Measurements from ENCODE around the gene OR2J1.
"Not testable (repeated sequence)": the region's sequence is repeated elsewhere in the genome, so short reads cannot be mapped to it uniquely, and the experiment has no call there.

Gene OR2J1

DNA sequence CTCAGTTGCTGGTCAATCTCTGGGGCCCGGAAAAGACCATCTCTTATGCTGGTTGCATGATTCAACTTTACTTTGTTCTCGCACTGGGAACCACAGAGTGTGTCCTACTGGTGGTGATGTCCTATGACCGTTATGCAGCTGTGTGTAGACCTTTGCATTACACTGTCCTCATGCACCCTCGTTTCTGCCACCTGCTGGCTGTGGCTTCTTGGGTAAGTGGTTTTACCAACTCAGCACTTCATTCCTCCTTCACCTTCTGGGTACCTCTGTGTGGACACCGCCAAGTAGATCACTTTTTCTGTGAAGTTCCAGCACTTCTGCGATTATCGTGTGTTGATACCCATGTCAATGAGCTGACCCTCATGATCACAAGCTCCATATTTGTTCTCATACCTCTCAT is 12.8 kb downstream of the OR2J1 start:
- Histone ChIP-seq H3K27ac (ENCODE audit: insufficient read depth, low read depth, low read length, poor library complexity, severe bottlenecking) (no peak overlapping the region), H3K4me3 (ENCODE audit: insufficient read depth, low read depth, low read length) (no peak overlapping the region), H3K4me1 (ENCODE audit: control insufficient read depth, insufficient read depth, low read length) (no peaks in the 10 kb centered on the region), H3K36me3 (ENCODE audit: control insufficient read depth, insufficient read depth, low read length) (no peaks in the 10 kb centered on the region), H3K9me3 (ENCODE audit: control insufficient read depth, low read length) (no peaks in the 10 kb centered on the region), H3K27me3 (ENCODE audit: control insufficient read depth, insufficient read depth, low read length, poor library complexity, severe bottlenecking) (no peaks in the 10 kb centered on the region)
- 86 to 89% methylated on average over 7 of the region's 7 CpGs for WGBS, 2 experiments

DNA sequence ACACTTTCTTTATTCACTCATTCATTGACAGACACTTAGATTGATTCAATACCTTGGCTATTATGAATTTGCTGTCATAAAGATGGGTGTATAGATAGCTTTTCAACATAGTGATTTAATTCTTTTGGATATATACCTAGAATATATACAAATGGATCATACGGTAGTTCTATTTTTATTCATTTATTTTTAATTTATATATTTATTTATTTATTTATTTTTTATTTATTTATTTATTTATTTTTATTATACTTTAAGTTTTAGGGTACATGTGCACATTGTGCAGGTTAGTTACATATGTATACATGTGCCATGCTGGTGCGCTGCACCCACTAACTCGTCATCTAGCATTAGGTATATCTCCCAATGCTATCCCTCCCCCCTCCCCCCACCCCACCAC is 15.7 kb downstream of the OR2J1 start:
- H3K4me3 ChIP-seq (ENCODE audit: insufficient read depth, low read depth, low read length); H3K36me3 ChIP-seq (ENCODE audit: control insufficient read depth, insufficient read depth, low read length); H3K27ac ChIP-seq (ENCODE audit: insufficient read depth, low read depth, low read length, poor library complexity, severe bottlenecking); H3K9me3 ChIP-seq (ENCODE audit: control insufficient read depth, low read length); H3K4me1 ChIP-seq (ENCODE audit: control insufficient read depth, insufficient read depth, low read length); H3K27me3 ChIP-seq (ENCODE audit: control insufficient read depth, insufficient read depth, low read length, poor library complexity, severe bottlenecking): not testable (repeated sequence)
- WGBS, 2 experiments, result no CpG with 5 or more reads among the region's 3 CpGs

DNA sequence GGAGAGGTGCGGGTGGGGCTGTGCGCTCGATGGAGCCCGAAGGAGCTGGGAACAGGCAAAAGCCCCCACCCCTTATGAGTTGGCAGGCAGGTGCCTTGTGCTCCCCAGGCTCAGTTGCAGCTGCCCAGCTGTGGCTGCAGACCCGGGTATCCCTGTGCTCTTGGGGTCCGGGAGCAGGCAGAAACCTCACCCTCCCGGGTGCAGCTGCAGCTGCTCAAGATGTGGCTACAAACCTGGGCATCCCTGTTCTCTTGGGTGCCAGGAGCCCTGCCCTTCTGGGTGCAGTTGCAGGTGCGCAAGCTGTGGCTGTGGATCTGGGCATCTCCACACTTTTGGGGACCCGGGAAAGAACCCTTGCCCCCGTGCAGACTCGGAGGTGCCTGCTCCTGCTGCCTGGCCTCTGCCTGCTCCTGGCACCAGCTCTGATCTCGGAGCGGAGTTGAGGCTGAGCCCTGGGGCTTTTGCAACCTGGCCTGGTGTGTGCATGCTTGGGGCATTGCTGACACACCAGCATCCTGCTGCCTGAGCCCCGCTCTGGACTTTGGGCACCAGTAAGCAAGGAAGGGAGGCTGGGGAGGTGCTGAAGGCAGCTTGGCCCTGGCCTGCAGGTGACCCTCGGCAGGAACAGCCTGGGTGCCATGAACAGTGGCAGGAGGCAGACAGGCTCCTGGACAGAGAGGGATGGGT is 30.2 kb downstream of the OR2J1 start:
- 87% methylated on average over 15 of the region's 15 CpGs for WGBS, 2 experiments

DNA sequence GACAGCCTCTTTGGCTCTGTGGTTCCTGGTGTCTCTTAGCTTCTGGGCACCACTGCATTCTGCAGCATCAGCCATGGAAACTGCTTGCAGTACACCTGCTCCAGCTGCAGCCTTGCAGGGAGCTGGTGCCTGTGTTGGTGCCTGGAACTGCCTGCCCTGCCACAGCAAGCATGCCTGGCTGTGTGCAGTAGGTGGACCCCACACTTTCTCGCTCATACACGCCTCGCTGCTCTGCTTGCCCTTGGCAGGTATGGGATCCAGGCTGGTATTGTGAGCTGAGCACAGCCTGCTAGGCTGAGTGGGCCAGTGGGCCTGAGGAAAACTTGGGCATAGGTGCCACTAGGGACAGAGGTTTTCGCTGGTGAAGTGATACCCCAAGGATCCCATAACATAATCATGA is 31.4 kb downstream of the OR2J1 start:
- 95 to 96% methylated on average over 4 of the region's 4 CpGs for WGBS, 2 experiments
- no peaks in the 10 kb centered on the region for H3K9me3 ChIP-seq (ENCODE audit: control insufficient read depth, low read length)
- H3K4me3 ChIP-seq (ENCODE audit: insufficient read depth, low read depth, low read length), result no peak overlapping the region
- no peak overlapping the region for H3K27ac ChIP-seq (ENCODE audit: insufficient read depth, low read depth, low read length, poor library complexity, severe bottlenecking)
- H3K36me3 ChIP-seq (ENCODE audit: control insufficient read depth, insufficient read depth, low read length), result no peaks in the 10 kb centered on the region
- H3K27me3 ChIP-seq (ENCODE audit: control insufficient read depth, insufficient read depth, low read length, poor library complexity, severe bottlenecking), result no peaks in the 10 kb centered on the region
- no peaks in the 10 kb centered on the region for H3K4me1 ChIP-seq (ENCODE audit: control insufficient read depth, insufficient read depth, low read length)

More for the DNA sequence above, 30.2 kb downstream of the OR2J1 start:
- H3K4me3 ChIP-seq (ENCODE audit: insufficient read depth, low read depth, low read length), result no peak overlapping the region
- no peaks in the 10 kb centered on the region for H3K9me3 ChIP-seq (ENCODE audit: control insufficient read depth, low read length)
- no peak overlapping the region for H3K27ac ChIP-seq (ENCODE audit: insufficient read depth, low read depth, low read length, poor library complexity, severe bottlenecking)
- no peaks in the 10 kb centered on the region for H3K36me3 ChIP-seq (ENCODE audit: control insufficient read depth, insufficient read depth, low read length)
- no peaks in the 10 kb centered on the region for H3K27me3 ChIP-seq (ENCODE audit: control insufficient read depth, insufficient read depth, low read length, poor library complexity, severe bottlenecking)
- no peaks in the 10 kb centered on the region for H3K4me1 ChIP-seq (ENCODE audit: control insufficient read depth, insufficient read depth, low read length)

DNA sequence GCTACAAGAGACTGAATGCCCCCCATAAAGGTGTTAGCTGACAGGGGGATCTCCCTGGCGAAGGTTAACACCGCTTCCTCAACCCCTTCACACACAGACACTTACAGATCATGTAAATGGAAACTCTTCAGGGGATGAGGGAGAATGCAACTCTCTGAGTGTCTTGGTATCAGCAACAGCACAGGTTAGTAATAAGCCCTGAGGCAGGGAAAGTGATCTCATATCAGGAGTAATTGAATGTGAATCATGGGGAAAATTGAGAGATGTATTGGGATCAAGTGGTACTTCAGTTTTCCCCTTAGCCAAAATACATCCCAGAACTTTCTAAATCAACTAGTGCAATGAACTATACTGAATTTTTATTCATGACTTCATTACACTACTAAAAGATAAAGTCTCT is 32.4 kb downstream of the OR2J1 start:
- no peaks in the 10 kb centered on the region for H3K4me1 ChIP-seq (ENCODE audit: control insufficient read depth, insufficient read depth, low read length)
- no peaks in the 10 kb centered on the region for H3K27me3 ChIP-seq (ENCODE audit: control insufficient read depth, insufficient read depth, low read length, poor library complexity, severe bottlenecking)
- H3K9me3 ChIP-seq (ENCODE audit: control insufficient read depth, low read length), result no peaks in the 10 kb centered on the region
- no peak overlapping the region for H3K27ac ChIP-seq (ENCODE audit: insufficient read depth, low read depth, low read length, poor library complexity, severe bottlenecking)
- no peaks in the 10 kb centered on the region for H3K36me3 ChIP-seq (ENCODE audit: control insufficient read depth, insufficient read depth, low read length)
- no peak overlapping the region for H3K4me3 ChIP-seq (ENCODE audit: insufficient read depth, low read depth, low read length)
- 80 to 94% methylated on average over 1 to 2 of the region's 2 CpGs for WGBS, 2 experiments

DNA sequence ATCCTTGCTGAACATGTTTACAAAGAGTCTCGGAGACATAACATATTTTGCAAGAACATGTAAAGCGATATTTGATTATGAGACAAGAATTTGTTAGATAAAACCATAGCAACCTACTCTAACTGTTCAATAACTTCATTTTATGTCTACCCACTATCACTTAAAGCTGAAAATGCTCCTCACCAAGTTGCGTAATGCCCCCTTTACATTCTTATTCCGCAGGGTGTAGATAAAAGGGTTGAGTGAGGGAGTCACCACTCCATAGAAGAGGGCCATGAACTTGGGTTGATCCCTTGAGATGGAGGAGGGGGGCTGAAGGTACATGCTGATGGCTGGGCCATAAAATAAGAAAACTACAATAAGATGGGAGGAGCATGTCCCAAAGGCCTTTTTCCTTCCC is 38.4 kb downstream of the OR2J1 start:
- Histone ChIP-seq H3K27ac (ENCODE audit: insufficient read depth, low read depth, low read length, poor library complexity, severe bottlenecking) (no peak overlapping the region), H3K4me3 (ENCODE audit: insufficient read depth, low read depth, low read length) (no peak overlapping the region), H3K36me3 (ENCODE audit: control insufficient read depth, insufficient read depth, low read length) (no peaks in the 10 kb centered on the region), H3K9me3 (ENCODE audit: control insufficient read depth, low read length) (no peaks in the 10 kb centered on the region), H3K4me1 (ENCODE audit: control insufficient read depth, insufficient read depth, low read length) (no peaks in the 10 kb centered on the region), H3K27me3 (ENCODE audit: control insufficient read depth, insufficient read depth, low read length, poor library complexity, severe bottlenecking) (no peaks in the 10 kb centered on the region)
- 80 to 96% methylated on average over 2 to 4 of the region's 4 CpGs for WGBS, 2 experiments

DNA sequence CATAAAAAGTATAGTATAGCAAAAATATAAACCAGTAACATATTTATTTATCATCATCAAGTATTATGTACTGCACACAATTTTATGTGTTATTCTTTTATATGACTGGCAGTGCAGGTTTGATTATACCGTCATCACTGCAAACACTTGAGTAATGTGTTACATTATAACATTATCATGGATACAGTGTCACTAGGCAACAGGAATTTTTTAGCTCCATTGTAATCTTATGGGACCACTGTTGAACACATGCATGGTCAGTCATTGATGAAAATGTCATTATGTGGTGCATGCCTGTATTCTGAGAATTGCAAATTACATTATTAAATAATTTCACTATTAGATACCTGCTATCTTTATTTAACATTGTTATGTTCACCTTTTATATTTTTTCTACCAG is 42.3 kb downstream of the OR2J1 start:
- Histone ChIP-seq H3K27me3 (ENCODE audit: control insufficient read depth, insufficient read depth, low read length, poor library complexity, severe bottlenecking) (no peaks in the 10 kb centered on the region), H3K4me3 (ENCODE audit: insufficient read depth, low read depth, low read length) (no peak overlapping the region), H3K36me3 (ENCODE audit: control insufficient read depth, insufficient read depth, low read length) (no peaks in the 10 kb centered on the region), H3K9me3 (ENCODE audit: control insufficient read depth, low read length) (no peaks in the 10 kb centered on the region), H3K27ac (ENCODE audit: insufficient read depth, low read depth, low read length, poor library complexity, severe bottlenecking) (no peak overlapping the region), H3K4me1 (ENCODE audit: control insufficient read depth, insufficient read depth, low read length) (no peaks in the 10 kb centered on the region)
- no CpG with 5 or more reads among the region's 1 CpG for WGBS, 2 experiments

DNA sequence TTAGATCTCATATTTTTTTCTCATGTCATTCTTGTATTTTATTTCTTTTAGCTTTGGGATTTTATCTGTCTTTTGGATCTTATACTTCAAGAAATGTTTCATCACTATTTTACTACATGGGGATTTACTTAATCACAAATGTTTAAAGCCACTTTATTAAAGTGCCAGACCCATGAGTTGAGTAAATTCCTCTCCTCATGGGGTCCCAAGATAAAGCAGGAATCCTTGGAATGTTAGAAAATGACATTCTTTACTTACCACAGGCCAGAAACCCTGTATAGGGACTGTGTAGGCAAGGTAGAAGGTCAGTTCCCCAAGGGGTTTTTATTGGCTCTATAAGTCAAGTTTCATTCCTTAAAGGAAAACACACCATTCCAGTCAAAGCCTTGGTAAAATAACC is 43.0 kb downstream of the OR2J1 start:
- no peaks in the 10 kb centered on the region for H3K4me1 ChIP-seq (ENCODE audit: control insufficient read depth, insufficient read depth, low read length)
- no peak overlapping the region for H3K4me3 ChIP-seq (ENCODE audit: insufficient read depth, low read depth, low read length)
- H3K36me3 ChIP-seq (ENCODE audit: control insufficient read depth, insufficient read depth, low read length), result no peaks in the 10 kb centered on the region
- H3K27ac ChIP-seq (ENCODE audit: insufficient read depth, low read depth, low read length, poor library complexity, severe bottlenecking), result no peak overlapping the region
- H3K9me3 ChIP-seq (ENCODE audit: control insufficient read depth, low read length), result no peaks in the 10 kb centered on the region
- no peaks in the 10 kb centered on the region for H3K27me3 ChIP-seq (ENCODE audit: control insufficient read depth, insufficient read depth, low read length, poor library complexity, severe bottlenecking)

DNA sequence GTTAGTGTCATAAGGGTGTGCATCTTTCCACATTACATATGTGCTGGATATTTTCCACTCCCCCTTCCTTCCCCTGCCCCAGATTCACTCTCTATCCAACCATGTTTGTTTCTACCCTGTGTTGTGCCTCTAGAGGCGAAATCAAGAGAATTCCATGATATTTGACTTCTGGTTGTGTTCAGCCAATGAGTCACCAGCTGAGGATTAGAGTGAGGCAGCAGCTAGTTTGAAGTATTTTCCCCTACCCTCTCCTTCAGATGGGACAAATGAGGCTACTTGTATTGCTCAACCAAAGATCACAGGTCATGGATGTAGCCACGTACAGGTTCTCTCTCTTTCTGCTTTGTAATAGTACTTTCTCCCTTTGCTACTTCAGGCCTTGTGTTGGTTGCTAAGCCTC is 46.9 kb downstream of the OR2J1 start:
- Histone ChIP-seq H3K27me3 (ENCODE audit: control insufficient read depth, insufficient read depth, low read length, poor library complexity, severe bottlenecking) (no peaks in the 10 kb centered on the region), H3K4me3 (ENCODE audit: insufficient read depth, low read depth, low read length) (no peak overlapping the region), H3K4me1 (ENCODE audit: control insufficient read depth, insufficient read depth, low read length) (no peaks in the 10 kb centered on the region), H3K36me3 (ENCODE audit: control insufficient read depth, insufficient read depth, low read length) (no peaks in the 10 kb centered on the region), H3K27ac (ENCODE audit: insufficient read depth, low read depth, low read length, poor library complexity, severe bottlenecking) (no peak overlapping the region), H3K9me3 (ENCODE audit: control insufficient read depth, low read length) (no peaks in the 10 kb centered on the region)
- WGBS, 2 experiments, result 88 to 97% methylated on average over 2 of the region's 2 CpGs

DNA sequence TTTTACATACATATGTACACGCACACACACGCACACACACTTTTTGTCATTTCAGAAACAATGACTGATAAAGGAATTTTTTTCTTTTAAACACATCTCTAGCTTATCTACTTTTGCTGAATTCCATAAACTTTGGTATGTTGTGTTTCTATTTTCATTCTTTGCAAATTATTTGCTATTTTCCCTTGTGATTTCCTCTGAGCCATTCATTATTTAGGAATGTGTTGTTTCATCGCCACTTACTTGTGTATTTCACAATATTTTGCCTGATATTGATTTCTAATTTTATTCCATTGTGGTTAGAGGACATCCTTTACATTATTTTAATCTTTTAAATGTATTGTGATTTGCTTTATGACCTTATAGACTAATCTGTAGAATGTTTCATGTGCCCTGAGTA is 47.8 kb downstream of the OR2J1 start:
- Histone ChIP-seq H3K27me3 (ENCODE audit: control insufficient read depth, insufficient read depth, low read length, poor library complexity, severe bottlenecking) (no peaks in the 10 kb centered on the region), H3K4me1 (ENCODE audit: control insufficient read depth, insufficient read depth, low read length) (no peaks in the 10 kb centered on the region), H3K9me3 (ENCODE audit: control insufficient read depth, low read length) (no peaks in the 10 kb centered on the region), H3K4me3 (ENCODE audit: insufficient read depth, low read depth, low read length) (no peak overlapping the region), H3K27ac (ENCODE audit: insufficient read depth, low read depth, low read length, poor library complexity, severe bottlenecking) (no peak overlapping the region), H3K36me3 (ENCODE audit: control insufficient read depth, insufficient read depth, low read length) (no peaks in the 10 kb centered on the region)
- 88 to 92% methylated on average over 2 of the region's 3 CpGs for WGBS, 2 experiments

DNA sequence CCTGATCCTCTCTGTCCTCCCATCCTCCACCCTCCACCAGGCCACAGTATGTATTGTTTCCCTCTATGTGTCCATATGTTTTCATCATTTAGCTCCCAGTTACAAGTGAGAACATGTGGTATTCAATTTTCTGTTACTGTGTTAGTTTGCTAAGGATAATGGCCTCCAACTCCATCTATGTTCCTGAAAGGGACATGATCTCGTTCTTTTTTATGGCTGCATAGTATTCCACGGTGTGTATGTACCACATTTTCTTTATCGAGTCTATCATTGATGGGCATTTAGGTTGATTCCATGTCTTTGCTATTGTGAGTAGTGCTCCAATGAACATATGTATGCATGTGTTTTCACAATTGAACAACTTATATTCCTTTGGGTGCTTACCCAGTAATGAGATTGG is 50.2 kb downstream of the OR2J1 start:
- not testable (repeated sequence) for H3K36me3 ChIP-seq (ENCODE audit: control insufficient read depth, insufficient read depth, low read length); H3K4me1 ChIP-seq (ENCODE audit: control insufficient read depth, insufficient read depth, low read length); H3K27ac ChIP-seq (ENCODE audit: insufficient read depth, low read depth, low read length, poor library complexity, severe bottlenecking); H3K27me3 ChIP-seq (ENCODE audit: control insufficient read depth, insufficient read depth, low read length, poor library complexity, severe bottlenecking); H3K4me3 ChIP-seq (ENCODE audit: insufficient read depth, low read depth, low read length); H3K9me3 ChIP-seq (ENCODE audit: control insufficient read depth, low read length)
- 85% methylated on average over 3 of the region's 3 CpGs for WGBS, 2 experiments

Data from ectodermal cell (in vitro differentiated cells).